ENCODE results near the gene MBOAT7.
"Not testable (repeated sequence)": the region's sequence is repeated elsewhere in the genome, so short reads cannot be mapped to it uniquely, and the experiment has no call there.

MBOAT7 gene

GRCh38 chr19:54189145-54189734 is at the start of gene MBOAT7:
Gene MBOAT7 (minus strand): TSS chr19:54189580. CDS start chr19:54188508, 1,072 bp downstream.
- peak; percentile 91 for DNase-seq (ENCODE audit: low spot score)

GRCh38 chr19:54233941-54234340 is 44.6 kb upstream of the MBOAT7 start:
- no peak for DNase-seq (ENCODE audit: low spot score)

GRCh38 chr19:54231077-54231931 is 41.9 kb upstream of the MBOAT7 start:
- DNase-seq (ENCODE audit: low spot score), result peak; percentile 89

- no peak for DNase-seq (ENCODE audit: low spot score)
These were observed 40.7 kb upstream of the MBOAT7 start for GRCh38 chr19:54230031-54230430.

GRCh38 chr19:54229146-54229545 is 39.8 kb upstream of the MBOAT7 start:
- no peak for DNase-seq (ENCODE audit: low spot score)

GRCh38 chr19:54224619-54225018 is 35.2 kb upstream of the MBOAT7 start:
- not testable (repeated sequence) for DNase-seq (ENCODE audit: low spot score)

- not testable (repeated sequence) for DNase-seq (ENCODE audit: low spot score)
These were observed 34.5 kb upstream of the MBOAT7 start for GRCh38 chr19:54223937-54224281.

- DNase-seq (ENCODE audit: low spot score), result not testable (repeated sequence)
These were observed 34.0 kb upstream of the MBOAT7 start for GRCh38 chr19:54223277-54223936.

GRCh38 chr19:54222474-54223276 is 33.3 kb upstream of the MBOAT7 start, which contains the start of gene LILRB3:
Gene LILRB3 (minus strand): TSS chr19:54223007. CDS start chr19:54222976, 31 bp downstream.
- DNase-seq (ENCODE audit: low spot score), result not testable (repeated sequence)

- DNase-seq (ENCODE audit: low spot score), result not testable (repeated sequence)
These were observed 32.6 kb upstream of the MBOAT7 start for GRCh38 chr19:54221947-54222346.

GRCh38 chr19:54219702-54220101 is 30.3 kb upstream of the MBOAT7 start:
- DNase-seq (ENCODE audit: low spot score), result not testable (repeated sequence)

- DNase-seq (ENCODE audit: low spot score), result no peak
These were observed 29.7 kb upstream of the MBOAT7 start for GRCh38 chr19:54218960-54219661.

- DNase-seq (ENCODE audit: low spot score), result no peak
These were observed 28.9 kb upstream of the MBOAT7 start for GRCh38 chr19:54218259-54218658.

GRCh38 chr19:54217517-54218247 is 28.3 kb upstream of the MBOAT7 start:
- DNase-seq (ENCODE audit: low spot score), result not testable (repeated sequence)

- DNase-seq (ENCODE audit: low spot score), result no peak
These were observed 27.5 kb upstream of the MBOAT7 start for GRCh38 chr19:54216869-54217268.

GRCh38 chr19:54214734-54215133 is 25.4 kb upstream of the MBOAT7 start:
- DNase-seq (ENCODE audit: low spot score), result not testable (repeated sequence)

GRCh38 chr19:54214217-54214616 is 24.8 kb upstream of the MBOAT7 start:
- not testable (repeated sequence) for DNase-seq (ENCODE audit: low spot score)

- DNase-seq (ENCODE audit: low spot score), result no peak
These were observed 21.9 kb upstream of the MBOAT7 start for GRCh38 chr19:54211235-54211634.

- no peak for DNase-seq (ENCODE audit: low spot score)
These were observed 20.6 kb upstream of the MBOAT7 start for GRCh38 chr19:54209811-54210494.

All from D341Med (cell line).